HL-60 (cell line): Measurements from ENCODE around the gene STX18.

Experiments used
- CTCF ChIP-seq: IDR thresholded peaks from one replicate; pipeline ENCODE4 v1.5.1; 2011; ENCODE audit warnings: low read length, control low read depth, inconsistent platforms; ENCODE audit not compliant: insufficient read depth
- GABPA ChIP-seq: IDR thresholded peaks from 2 replicates; pipeline ENCODE4 v1.6.1; 2012; ENCODE audit warnings: low read depth
- POLR2AphosphoS5 ChIP-seq: IDR thresholded peaks from 2 replicates; pipeline ENCODE4 v1.6.1; 2012; ENCODE audit warnings: low read depth
- SPI1 ChIP-seq: IDR thresholded peaks from 2 replicates; pipeline ENCODE4 v1.6.1; 2012; ENCODE audit warnings: low read depth, mild to moderate bottlenecking, borderline replicate concordance
- TF ChIP-seq, protein P1 (sequence below): IDR thresholded peaks from 2 replicates; pipeline ENCODE4 v1.6.1; 2012; ENCODE audit warnings: low read depth; ENCODE audit not compliant: insufficient replicate concordance

DNA sequence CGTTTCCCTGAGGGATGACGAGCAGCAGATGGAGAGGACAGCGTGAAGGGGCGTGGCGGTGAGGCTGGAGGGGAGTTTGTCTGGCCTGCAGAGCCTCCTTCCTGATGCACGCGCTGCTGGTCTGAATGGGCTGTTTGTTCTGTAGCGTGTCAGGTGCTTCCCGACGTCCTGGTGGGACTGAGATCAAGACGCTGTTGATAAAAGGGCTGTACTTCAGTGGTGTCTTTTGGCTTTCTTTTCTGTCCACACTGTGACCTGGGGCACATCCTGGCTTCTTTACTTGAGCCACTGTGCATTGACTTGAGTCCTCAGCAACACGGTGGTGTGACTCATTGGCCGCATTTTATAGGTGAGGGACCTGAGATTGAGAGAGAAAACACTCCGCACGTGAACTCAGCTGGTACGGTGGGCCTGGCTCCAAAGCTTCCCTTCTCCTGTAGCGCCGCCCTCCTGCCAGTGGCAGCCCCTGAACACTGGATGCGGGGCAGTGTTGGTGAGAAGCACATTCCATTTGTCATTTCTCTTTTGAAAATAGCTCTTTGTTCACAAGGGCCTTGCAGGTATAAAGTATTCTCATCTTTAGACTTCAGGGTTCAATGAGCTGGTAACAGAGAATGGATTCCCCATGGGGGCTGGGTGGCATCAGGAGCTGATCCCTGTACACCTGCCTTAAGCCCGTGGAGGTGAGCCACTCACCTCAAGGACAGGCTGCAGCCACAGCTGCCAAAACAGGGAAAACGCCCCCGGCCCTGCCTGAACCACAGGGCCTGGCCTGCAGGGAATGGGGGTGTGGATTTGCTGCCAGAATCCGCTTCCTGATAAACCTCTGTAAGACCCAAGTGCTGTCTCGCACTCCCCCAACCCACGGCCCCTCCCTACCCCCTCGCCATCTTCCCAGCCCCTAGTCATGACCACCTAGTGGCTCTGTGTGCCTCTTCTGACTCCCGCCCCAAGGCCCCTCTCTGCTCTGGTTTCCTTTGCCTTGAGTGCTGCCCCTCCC is 125.7 kb downstream of the STX18 start:
- TF ChIP-seq POLR2AphosphoS5 = no peak
- TF ChIP-seq CTCF = no peak
- TF ChIP-seq, protein P1, sequence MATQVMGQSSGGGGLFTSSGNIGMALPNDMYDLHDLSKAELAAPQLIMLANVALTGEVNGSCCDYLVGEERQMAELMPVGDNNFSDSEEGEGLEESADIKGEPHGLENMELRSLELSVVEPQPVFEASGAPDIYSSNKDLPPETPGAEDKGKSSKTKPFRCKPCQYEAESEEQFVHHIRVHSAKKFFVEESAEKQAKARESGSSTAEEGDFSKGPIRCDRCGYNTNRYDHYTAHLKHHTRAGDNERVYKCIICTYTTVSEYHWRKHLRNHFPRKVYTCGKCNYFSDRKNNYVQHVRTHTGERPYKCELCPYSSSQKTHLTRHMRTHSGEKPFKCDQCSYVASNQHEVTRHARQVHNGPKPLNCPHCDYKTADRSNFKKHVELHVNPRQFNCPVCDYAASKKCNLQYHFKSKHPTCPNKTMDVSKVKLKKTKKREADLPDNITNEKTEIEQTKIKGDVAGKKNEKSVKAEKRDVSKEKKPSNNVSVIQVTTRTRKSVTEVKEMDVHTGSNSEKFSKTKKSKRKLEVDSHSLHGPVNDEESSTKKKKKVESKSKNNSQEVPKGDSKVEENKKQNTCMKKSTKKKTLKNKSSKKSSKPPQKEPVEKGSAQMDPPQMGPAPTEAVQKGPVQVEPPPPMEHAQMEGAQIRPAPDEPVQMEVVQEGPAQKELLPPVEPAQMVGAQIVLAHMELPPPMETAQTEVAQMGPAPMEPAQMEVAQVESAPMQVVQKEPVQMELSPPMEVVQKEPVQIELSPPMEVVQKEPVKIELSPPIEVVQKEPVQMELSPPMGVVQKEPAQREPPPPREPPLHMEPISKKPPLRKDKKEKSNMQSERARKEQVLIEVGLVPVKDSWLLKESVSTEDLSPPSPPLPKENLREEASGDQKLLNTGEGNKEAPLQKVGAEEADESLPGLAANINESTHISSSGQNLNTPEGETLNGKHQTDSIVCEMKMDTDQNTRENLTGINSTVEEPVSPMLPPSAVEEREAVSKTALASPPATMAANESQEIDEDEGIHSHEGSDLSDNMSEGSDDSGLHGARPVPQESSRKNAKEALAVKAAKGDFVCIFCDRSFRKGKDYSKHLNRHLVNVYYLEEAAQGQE = no peak
- no peak for TF ChIP-seq GABPA
- TF ChIP-seq SPI1 = no peak
